HG03439 (cell line): Measurements from ENCODE around the gene NSG2.
"Not testable (repeated sequence)": the region's sequence is repeated elsewhere in the genome, so short reads cannot be mapped to it uniquely, and the experiment has no call there.

Experiments used
- ATAC-seq: cut with Tn5 transposase; IDR thresholded peaks from one replicate; pipeline ENCODE4 v1.9.1; 2021; ENCODE audit warnings: mild to moderate bottlenecking, moderate library complexity; ENCODE audit not compliant: unreplicated experiment

Gene NSG2

DNA sequence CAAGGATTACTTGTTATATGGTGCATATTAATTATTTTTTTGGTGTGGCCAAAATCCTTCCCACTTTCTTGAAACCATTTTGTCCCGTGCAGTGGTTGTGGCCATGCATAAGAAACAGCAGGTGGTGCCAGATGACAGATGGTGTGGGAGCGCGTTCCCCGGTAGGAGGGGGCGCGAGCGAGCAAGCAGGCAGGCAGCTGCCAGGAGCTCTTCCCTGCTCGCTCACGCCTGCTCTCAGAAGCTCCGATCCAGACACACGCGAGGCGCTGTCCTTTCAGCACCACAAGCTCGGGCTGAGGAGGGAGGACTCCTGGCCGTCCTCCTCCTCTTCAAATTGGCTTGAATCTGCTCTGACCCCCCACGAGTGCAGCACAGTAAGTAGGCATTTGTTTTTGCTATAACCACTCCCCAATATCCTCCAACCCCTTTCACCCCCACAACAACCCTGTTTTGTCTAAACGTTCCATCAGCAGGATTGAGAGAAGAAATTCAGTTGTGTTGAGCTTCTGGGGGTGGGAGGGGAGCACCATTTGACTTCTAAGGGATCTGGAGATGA is at the start of gene NSG2:
NSG2 (plus strand) TSS at position 237 of the 556 bp plus-strand sequence. CDS start 1,050 bp downstream, outside the sequence.
- peak; percentile 74 for ATAC-seq

DNA sequence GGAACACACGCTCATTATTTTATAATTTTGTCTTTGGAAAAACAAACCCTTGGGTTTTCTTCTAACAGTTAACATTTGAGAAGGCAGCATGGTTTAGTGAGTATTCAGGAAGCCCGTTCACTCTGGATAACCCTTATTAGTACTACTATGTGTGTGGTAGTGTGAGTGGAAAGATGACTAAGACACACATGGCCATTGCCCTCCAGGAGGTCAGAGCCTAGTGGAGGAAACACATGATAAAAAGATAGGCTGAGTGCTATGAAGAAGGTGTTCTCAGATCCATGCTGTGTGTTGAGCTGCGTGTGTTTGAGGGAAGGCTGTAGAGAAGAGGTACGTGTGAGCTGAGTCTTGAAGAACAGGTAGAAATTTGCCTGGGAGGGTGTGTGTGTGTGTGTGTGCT is 48.2 kb upstream of the NSG2 start:
- ATAC-seq, result no peak

DNA sequence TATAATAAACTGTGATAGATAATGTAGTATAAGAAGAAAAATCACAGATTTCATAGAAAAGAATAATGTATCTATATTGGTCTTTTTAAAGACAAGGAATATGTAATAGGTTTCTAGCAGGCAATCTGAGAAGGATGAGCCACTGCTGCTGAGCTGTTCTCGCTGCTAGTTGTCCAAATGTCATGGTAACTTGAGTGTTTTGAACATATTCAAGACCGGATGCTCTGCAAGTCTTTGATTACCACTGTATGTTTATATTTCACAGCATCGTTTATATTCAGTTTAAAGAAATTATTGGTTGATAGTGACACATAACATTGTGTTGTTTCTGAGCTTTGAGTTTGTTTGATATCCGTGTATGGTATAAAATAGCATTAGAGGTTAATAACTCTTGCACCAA is 47.0 kb upstream of the NSG2 start:
- ATAC-seq, result no peak

DNA sequence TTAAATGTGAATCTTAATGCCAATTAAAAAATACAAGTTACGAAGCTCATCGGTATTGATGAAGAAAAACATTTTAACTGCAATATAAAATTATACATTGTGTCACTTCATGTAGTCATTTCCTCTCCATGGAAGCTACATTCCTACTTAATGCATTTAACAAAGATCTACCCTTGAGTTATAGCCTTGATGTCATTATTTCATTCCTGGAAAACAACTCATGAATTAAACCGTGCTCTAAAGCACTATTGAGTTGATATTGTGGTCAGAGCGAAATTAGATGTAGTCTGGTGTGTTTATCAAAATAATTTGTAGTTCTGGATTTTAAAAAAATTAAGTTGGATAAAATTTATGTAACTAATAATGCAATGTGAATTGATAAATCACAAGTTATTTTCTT is 45.4 kb upstream of the NSG2 start:
- ATAC-seq, result no peak

DNA sequence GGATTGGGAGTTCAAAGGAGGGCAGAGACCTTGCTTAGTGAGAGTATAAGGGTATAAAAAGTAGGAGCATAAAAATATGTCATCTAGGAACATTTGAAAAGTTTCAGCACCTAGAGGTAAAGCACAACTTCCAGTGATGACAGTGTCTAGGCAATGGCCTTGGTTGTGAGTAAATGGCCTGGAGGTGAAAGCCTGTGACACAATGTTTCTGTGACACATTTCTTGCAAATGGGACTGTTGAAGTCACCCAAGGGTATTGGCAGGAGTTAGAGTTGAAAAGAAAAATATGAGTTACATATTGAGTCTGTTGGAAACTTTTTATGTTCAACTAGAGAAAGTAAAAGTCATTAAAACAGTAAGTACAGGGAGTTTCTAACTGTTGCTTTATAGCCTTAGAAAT is 41.7 kb upstream of the NSG2 start:
- ATAC-seq, result no peak

DNA sequence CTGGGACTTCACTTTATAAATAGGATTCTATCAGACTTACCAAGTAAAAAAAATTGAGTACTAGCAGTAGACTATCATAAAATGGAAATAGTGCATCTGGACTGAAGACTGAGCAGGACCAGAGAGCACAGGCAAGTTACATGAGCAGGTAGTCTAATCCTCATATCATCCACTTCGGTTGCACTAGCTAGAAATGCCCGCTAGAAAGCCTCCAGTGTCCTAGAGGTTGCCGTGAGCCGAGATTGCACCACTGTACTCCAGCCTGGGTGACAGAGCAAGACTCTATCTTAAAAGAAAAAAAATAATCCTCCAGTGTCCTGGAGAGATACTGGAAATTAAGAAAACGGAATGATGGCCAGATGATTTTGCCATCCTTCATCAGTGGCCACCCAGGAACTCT is 36.6 kb upstream of the NSG2 start:
- ATAC-seq, result no peak

DNA sequence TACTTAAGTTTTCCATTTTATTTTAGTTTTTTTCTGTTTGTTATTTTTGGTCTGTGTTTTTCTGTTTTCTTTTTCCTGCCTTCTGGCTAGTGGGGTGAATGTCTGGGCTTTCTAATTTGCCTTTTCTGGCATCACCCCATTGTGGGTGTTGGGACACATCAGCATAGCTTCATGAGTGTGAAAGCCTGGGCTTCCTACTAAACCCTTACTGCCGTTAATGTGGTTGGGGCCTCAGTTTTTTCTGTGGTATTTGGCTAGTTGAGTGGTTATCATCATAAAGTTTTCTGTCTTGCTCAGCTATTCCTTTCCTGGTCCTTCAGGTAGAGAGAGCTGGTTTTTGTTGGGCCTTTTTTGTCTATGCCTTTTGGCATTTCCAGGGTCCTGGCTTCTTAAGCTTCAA is 35.1 kb upstream of the NSG2 start:
- ATAC-seq, result no peak

DNA sequence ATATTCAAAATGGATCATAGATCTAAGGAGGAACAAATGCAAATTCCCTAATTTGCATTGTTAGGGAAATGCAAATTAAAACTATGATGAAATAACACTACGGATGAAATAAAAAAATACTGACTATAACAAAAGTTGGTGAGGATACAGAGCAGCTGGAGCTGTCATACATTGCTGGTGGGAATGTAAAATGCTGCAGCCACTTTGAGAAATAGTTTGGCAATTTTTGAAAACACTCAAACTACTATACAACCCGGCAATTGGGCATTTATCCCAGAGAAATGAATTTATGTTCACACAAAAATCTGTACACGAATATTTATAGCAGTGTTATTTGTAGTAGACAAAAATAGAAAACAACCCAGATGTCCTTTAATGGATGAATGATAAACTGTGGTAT is 34.1 kb upstream of the NSG2 start:
- no peak for ATAC-seq

DNA sequence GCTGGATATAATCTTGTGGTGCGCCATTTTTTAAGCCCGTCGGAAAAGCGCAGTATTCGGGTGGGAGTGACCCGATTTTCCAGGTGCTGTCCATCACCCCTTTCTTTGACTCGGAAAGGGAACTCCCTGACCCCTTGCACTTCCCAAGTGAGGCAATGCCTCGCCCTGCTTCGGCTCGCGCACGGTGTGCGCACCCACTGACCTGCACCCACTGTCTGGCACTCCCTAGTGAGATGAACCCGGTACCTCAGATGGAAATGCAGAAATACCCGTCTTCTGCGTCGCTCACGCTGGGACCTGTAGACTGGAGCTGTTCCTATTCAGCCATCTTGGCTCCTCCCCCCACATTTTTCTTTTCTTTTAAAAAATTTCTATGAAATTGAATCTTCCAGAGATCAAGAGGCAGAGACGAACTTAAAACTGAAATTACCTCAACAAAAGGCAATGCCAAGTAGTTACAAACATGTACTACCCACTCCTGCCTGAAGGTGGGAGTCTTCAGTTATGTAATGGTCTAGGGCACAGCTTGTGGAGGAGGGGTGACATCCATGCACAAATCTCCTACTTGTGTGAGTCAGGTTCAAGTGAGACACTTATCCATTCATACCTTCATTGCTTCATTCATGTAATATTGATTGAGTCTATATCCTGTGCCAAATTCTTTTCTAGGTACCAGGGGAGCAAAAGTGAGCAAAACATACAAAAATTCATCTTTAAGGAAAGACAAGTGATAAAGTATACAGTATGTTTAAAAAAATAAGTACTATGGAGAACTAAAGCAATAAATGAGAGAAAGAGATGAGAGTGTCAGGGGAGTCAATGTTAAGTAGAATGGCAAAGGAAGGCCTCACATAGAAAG is 25.2 kb upstream of the NSG2 start:
- not testable (repeated sequence) for ATAC-seq

DNA sequence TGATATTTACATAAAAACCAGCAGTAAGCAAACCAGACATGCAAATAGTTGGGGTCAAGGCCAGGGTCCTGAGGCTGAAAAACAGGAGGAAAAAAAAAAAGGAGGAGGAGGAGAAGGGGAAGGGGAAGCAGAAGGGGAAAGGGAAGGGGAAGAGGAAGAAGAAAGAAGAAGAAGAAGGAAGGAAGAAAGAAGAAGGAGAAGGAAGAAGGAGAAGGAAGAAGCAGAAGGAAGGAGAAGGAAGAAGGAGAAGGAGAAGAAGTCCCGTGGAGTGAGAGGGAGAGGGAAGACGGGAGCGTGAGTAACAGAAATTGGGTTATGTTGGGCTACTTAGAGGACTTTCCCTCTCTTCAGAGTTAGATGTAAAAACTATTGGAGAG is 24.6 kb upstream of the NSG2 start:
- ATAC-seq, result no peak

DNA sequence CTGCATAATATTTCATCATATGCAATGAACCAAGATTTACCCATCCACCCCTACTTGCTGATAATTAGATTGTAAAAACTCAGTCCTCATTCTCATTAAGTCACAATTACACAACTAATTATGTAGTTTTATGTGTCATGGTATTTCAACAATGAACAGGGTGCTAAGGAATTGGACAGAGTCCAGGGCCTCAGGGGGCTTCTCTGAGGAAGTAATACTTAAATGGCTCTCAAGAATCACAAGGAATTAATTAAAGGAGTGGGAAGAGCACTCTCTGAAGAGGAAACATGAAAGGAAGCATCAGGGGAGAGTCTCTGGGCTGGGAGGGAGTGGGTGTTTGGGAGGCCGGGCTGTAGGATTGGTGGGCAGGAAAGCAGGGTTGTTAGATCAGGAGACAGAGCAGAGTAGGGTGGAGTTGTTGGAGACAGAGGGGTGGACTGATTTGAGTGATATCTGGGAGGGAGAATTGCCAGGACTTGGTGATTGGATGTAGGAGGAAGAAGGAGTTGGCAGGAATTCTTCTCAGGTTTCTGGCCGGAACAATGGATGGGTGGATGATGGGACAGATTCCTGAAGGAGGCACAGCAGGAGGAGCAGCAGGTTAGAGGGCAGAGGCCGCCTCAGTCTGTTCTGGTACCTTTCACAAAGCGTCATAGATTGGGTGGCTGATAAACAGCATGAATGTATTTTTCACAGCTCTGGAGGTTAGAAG is 23.0 kb upstream of the NSG2 start:
- no peak for ATAC-seq

DNA sequence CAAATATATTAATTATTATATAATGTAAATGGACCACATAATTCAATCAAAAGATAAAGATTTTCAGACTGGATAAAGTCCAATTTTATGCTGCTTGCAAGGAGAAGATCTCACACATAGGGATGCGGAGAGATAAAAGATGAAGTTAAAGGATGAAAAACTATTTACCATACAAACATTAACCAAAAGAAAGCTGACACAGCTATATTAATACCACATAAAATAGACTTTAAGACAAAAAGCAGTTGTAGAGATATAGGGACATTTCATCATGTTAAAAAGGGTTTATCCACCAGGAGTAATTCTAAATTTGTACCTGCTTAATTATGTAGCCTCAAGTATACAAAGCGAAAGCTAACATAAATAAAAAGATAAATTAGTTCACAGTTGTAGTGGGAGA is 15.2 kb upstream of the NSG2 start:
- no peak for ATAC-seq

DNA sequence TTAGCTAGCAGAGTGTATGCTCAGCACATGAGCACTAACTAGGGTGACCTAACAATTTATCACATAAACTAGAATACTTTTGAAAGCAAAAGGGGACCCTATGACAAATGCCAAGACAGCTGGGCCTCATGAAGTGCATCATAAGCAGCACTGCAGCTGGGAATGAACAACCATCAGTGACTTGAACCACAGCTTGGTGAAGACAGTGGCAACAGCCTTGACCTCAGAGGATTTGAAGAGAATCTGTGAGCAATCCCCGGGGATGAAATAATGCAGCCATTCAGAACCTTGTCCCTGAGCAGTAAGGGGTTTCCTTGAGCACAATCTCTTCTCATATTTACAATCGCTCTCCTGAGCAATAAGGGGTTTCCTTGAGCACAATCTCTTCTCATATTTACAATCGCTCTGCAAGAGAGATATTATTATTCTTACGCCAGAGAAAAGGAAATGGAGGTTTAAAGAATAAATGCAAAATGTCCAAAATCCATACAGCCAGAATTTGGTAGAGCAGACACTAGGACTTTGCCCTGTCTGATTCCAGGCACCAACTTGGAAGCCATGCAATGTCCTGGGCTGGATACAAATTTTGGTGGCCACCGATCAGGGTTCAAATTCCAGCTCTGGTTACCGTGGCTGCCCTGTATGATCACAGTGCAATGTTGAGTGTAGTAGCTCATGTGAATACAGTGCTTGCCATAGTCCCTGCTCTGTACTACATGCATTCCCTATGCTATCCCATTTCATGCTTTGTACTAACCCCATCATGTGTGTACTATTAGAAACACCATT is 846 bp upstream of the NSG2 start:
- ATAC-seq, result no peak

DNA sequence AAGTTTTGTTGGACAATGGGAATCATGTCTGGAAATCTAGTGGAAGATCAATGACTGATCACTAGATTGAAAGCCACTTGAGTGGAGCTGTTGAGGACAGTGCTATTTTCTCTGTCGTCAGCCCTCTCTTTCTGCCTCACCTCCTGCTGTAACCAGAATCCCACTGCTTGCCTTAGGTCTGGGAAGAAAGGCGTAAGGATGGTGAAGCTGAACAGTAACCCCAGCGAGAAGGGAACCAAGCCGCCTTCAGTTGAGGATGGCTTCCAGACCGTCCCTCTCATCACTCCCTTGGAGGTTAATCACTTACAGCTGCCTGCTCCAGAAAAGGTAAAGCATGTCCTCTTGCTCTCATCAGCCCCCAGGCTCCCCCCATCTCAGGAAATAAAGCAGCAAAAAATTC is 1.1 kb downstream of the NSG2 start:
- no peak for ATAC-seq

DNA sequence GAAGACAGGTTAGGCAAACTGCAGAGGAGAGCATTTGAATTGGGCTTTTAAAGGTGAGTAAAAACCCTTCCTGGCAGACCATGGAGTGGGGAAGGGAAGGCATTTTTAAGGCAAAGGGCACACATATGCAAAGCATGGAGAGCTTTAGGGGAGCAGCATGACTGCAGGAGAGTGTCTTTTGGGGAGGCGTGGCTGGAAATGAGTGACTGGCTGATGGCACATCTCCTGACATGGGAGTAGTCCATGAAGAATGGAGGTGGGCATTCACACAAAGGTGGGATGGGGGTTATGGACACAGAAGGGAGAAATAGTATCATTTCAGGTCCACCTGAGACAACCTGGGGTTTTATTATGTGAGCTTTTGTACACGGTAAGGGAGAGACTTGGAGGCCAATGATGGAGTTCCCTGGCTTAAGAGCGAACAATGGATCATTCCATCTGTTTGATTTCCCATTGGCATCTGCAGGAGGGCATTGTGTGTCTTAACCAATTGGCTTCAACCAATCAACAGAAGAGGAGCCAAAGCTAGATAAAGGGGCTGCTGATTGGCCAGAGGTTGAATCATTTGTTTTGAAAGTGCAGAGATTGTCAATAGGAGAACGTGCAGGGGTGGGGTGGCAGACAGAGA is 2.1 kb downstream of the NSG2 start:
- no peak for ATAC-seq

DNA sequence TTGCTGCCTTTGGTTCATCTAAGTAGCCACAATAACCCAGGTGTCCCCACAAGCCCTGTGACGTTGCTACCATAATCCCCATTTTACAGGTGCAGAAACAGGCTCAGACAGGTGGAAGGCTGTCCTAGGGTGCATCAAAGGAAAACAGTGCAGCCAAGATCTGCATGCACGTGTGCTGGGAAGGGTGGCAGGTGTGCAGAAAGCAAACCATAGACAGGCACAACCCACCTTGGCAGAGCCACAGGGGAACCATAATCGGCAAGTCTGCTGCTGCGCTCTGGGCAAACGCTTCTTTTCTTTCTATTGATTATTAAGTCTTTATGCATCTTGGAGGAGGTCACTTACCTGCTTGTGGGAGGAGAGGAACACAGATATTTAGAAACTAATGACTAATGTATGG is 7.1 kb downstream of the NSG2 start:
- no peak for ATAC-seq

DNA sequence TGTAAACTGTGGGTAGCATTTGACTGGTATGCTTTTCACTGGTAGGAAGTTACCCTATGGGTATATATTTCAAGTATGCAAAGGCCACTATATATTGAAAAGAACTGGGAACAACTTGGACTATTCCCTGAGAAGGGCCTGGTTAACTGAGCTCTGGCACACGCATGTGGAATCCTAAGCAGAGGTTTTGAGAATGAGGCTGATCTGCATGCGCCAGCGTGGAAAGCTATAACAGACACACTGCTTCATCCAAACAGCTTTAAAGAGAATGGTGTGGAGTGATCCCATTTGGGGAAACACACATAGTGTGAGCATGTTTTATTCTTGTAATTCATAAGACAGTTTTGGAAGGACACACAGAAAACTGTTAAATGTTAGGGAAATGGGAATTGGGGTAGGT is 8.4 kb downstream of the NSG2 start:
- ATAC-seq, result no peak

DNA sequence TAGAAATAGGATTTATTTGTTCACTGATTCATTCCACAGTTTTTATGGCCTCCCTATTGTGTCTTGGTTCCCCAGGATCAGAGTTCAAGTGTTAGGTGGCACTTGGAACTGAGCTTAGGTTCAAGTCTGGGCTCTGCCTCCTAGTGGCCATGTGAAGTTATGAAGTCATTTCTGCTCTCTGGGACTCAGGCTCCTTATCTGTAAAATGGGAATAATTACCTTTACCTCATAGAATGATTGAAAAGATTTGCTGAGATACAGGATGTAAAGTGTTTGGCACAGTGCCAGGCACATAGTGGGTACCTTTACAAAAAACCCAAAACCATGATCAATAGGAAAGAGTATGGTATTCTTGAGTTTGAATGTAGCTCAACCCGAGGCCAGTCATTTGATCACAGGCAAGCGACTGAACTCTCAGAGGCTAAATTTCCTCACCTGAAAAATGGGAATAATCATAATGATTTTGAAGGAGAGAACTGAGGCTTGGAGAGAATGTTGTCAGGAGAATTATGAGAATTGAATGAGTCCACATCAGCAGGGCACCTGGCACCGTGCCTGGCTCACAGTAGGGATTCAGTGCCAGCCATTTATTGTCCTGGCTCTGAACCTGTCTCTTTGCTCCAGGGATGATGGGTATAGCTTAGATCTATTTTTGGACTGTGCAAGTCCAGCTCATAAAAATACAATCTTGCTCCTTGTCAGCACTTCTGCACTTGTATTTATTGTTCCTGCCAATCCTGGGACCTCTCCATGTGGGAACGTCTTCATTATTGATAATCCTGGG is 10.8 kb downstream of the NSG2 start:
- ATAC-seq, result no peak

DNA sequence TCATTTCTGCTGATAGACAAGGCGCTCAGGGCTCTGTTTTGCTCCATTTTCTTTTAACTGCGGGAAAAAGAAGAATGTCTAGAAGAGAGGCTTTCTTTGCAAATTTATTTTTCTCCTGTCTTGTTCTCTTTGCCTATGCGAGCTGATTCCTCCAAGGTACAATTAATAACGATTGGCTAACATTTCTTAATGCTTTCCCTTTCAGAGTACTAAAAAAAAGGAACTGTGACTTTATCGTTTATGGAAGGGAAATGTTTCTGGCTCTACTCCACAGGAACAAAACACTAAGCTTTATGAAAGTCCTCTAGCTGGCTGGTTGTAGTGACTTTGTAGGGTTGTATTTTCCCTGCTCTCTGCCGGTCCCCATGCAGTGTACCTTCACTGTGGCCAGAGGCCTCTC is 11.7 kb downstream of the NSG2 start:
- no peak for ATAC-seq
